ENCODE measurements around the gene ADARB2.

ADARB2 gene

GRCh38 chr10:1609648-1609970 lies 127.7 kb downstream of the ADARB2 start:
- DNase-seq, result no peak

GRCh38 chr10:1608851-1609647 lies 128.3 kb downstream of the ADARB2 start:
- DNase-seq, result no peak

GRCh38 chr10:1608408-1608807 lies 128.9 kb downstream of the ADARB2 start:
- no peak for DNase-seq

- no peak for DNase-seq
Measured at GRCh38 chr10:1607466-1607865, 129.9 kb downstream of the ADARB2 start.

GRCh38 chr10:1605999-1606940 lies 131.1 kb downstream of the ADARB2 start:
- DNase-seq, result no peak

- DNase-seq, result no peak
Measured at GRCh38 chr10:1605121-1605520, 132.2 kb downstream of the ADARB2 start.

- DNase-seq, result no peak
Measured at GRCh38 chr10:1604246-1604645, 133.1 kb downstream of the ADARB2 start.

- DNase-seq, result no peak
Measured at GRCh38 chr10:1603181-1603580, 134.1 kb downstream of the ADARB2 start.

- DNase-seq, result no peak
Measured at GRCh38 chr10:1602037-1602484, 135.3 kb downstream of the ADARB2 start.

GRCh38 chr10:1601406-1601805 lies 135.9 kb downstream of the ADARB2 start:
- no peak for DNase-seq

GRCh38 chr10:1600861-1601260 lies 136.5 kb downstream of the ADARB2 start:
- no peak for DNase-seq

- DNase-seq, result no peak
Measured at GRCh38 chr10:1598393-1599153, 138.8 kb downstream of the ADARB2 start.

- DNase-seq, result no peak
Measured at GRCh38 chr10:1597370-1598146, 139.8 kb downstream of the ADARB2 start.

- DNase-seq, result no peak
Measured at GRCh38 chr10:1596482-1597099, 140.7 kb downstream of the ADARB2 start.

GRCh38 chr10:1595726-1596125 lies 141.6 kb downstream of the ADARB2 start:
- no peak for DNase-seq

- DNase-seq, result no peak
Measured at GRCh38 chr10:1595242-1595600, 142.1 kb downstream of the ADARB2 start.

- DNase-seq, result no peak
Measured at GRCh38 chr10:1594372-1595241, 142.7 kb downstream of the ADARB2 start.

GRCh38 chr10:1591742-1592141 lies 145.6 kb downstream of the ADARB2 start:
- DNase-seq, result no peak

GRCh38 chr10:1591045-1591444 lies 146.3 kb downstream of the ADARB2 start:
- no peak for DNase-seq

- no peak for DNase-seq
Measured at GRCh38 chr10:1589257-1589656, 148.1 kb downstream of the ADARB2 start.

GRCh38 chr10:1582739-1583138 lies 154.6 kb downstream of the ADARB2 start:
- no peak for DNase-seq
